NCI-H146 treated with DMSO at 0.1 percent for 48 hours (cell line): ENCODE data around the gene SMIM20.
"Not testable (repeated sequence)": the region's sequence is repeated elsewhere in the genome, so short reads cannot be mapped to it uniquely, and the experiment has no call there.

ENCODE experiments used
- DNase-seq: peaks from one replicate; lab custom pipeline; 2025; ENCODE audit not compliant: unreplicated experiment; lab: John Stamatoyannopoulos, UW

The SMIM20 gene

GRCh38 chr4:25913851-25914669 is at the start of gene SMIM20:
SMIM20 (plus strand) TSS chr4:25914220; CDS start chr4:25914314, 94 bp downstream.
- peak; percentile 76 for DNase-seq

GRCh38 chr4:25865586-25865985 is 48.4 kb upstream of the SMIM20 start:
- DNase-seq, result no peak

- not testable (repeated sequence) for DNase-seq
These were observed 47.6 kb upstream of the SMIM20 start for GRCh38 chr4:25866401-25866800.

GRCh38 chr4:25867781-25868294 is 46.2 kb upstream of the SMIM20 start:
- no peak for DNase-seq

GRCh38 chr4:25870081-25870480 is 43.9 kb upstream of the SMIM20 start:
- DNase-seq, result no peak

GRCh38 chr4:25872851-25873631 is 41.0 kb upstream of the SMIM20 start:
- no peak for DNase-seq

- DNase-seq, result no peak
These were observed 40.3 kb upstream of the SMIM20 start for GRCh38 chr4:25873632-25874129.

GRCh38 chr4:25874655-25875054 is 39.4 kb upstream of the SMIM20 start:
- no peak for DNase-seq

- no peak for DNase-seq
These were observed 38.7 kb upstream of the SMIM20 start for GRCh38 chr4:25875281-25875745.

- no peak for DNase-seq
These were observed 35.3 kb upstream of the SMIM20 start for GRCh38 chr4:25878676-25879075.

- DNase-seq, result no peak
These were observed 34.9 kb upstream of the SMIM20 start for GRCh38 chr4:25879091-25879584.

- DNase-seq, result no peak
These were observed 34.4 kb upstream of the SMIM20 start for GRCh38 chr4:25879587-25879986.

GRCh38 chr4:25879991-25880651 is 33.9 kb upstream of the SMIM20 start:
- no peak for DNase-seq

GRCh38 chr4:25881193-25881592 is 32.8 kb upstream of the SMIM20 start:
- no peak for DNase-seq

- DNase-seq, result no peak
These were observed 31.8 kb upstream of the SMIM20 start for GRCh38 chr4:25882226-25882625.

GRCh38 chr4:25883565-25883964 is 30.5 kb upstream of the SMIM20 start:
- no peak for DNase-seq

GRCh38 chr4:25884031-25884782 is 29.8 kb upstream of the SMIM20 start:
- DNase-seq, result no peak

GRCh38 chr4:25888781-25889180 is 25.2 kb upstream of the SMIM20 start:
- DNase-seq, result no peak

- DNase-seq, result no peak
These were observed 24.2 kb upstream of the SMIM20 start for GRCh38 chr4:25889589-25890503.
